HG03354 (cell line): ENCODE data around the gene CD8B.
"Not testable (repeated sequence)": the region's sequence is repeated elsewhere in the genome, so short reads cannot be mapped to it uniquely, and the experiment has no call there.

Experiments
- ATAC-seq: cut with Tn5 transposase; IDR thresholded peaks from one replicate; pipeline ENCODE4 v1.9.1; 2021; ENCODE audit warnings: mild to moderate bottlenecking; ENCODE audit not compliant: unreplicated experiment, poor library complexity, severe bottlenecking

CD8B gene

DNA sequence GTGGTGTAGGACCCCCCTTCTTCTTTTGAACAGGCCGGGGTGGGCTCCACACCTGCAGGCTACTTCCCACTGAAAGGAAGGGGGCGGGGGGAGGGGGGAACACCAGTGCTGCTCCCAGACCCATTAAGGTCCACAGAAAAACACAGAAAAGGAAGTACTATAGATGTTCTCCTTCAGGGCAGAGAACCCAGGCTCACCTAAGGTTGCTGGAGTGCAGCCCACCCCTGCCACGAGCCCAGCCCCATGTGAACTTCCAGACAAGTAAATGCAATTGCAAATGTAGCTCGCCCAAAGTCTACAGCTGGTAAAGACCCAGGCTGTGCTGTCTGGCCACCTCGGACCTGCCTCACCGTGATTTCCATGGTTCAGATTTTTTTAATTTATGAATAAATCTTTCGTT is 24.0 kb downstream of the CD8B start:
- not testable (repeated sequence) for ATAC-seq

DNA sequence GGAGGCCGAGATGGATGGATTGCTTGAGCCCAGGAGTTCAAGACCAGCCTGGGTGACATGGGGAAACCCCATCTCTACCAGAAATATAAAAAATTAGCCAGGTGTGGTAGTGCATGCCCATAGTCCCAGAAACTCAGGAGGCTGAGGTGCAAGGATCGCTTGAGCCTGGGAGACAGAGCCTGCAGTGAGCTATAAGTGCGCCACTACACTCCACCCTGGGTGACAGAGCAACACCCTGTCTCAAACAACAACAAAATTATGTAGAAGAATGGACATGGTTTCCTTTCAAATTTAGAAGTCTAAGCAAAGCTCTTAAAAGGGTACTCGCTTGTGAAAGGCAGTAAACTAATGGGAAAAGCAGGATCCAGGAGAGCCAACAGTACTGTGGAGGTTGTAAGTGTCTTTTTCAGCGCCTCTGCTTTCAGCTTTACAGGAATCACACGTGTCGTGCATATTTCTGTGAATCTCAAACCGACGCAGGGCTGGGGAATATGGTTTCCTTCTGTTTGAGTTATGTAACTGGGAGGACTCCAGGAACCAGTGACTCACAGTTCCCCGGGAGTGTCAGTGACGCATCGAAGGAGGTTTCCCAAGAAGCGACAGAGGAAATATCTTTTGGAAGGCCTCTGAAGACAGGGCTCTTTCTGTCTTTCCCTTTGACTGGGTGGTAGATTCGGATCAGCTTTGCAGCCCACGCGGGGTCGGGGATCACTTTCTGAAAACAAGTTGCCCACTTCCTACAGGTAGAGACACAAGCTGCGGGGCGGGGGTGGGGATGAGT is 24.6 kb downstream of the CD8B start:
- ATAC-seq = not testable (repeated sequence)

DNA sequence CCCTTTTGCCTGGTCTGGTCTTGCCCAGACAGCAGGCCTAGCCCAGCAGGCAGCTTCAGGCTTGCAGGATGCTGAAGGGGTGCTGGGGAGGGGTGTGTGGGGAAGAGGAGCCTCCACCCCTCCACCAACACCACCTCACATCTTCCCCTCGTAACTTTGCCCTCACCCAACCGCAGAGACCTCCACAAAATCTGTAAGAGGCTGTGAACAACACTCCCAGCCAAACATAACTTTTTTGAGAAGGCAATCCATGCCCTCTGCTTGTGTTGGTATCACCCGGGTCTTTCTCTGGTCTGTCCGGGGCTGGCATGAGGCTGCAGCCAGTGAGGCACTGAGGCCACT is 26.2 kb downstream of the CD8B start:
- ATAC-seq = not testable (repeated sequence)

DNA sequence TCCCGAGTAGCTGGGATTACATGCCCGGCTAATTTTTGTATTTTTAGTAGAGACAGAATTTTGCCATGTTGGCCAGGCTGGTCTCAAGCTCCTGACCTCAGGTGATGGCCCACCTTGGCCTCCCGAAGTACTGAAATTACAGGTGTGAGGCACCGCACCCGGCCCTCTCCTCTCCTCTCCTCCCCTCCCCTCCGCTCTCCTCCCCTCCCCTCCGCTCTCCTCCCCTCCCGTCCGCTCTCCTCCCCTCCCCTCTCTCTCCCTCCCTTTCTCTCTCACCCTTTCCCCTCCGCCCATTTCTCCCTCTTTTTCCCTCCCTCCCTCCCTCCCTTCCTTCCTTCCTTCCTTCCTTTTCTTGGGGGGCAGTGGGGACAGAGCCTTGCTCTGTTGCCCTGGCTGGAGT is 28.4 kb downstream of the CD8B start:
- ATAC-seq = no peak

DNA sequence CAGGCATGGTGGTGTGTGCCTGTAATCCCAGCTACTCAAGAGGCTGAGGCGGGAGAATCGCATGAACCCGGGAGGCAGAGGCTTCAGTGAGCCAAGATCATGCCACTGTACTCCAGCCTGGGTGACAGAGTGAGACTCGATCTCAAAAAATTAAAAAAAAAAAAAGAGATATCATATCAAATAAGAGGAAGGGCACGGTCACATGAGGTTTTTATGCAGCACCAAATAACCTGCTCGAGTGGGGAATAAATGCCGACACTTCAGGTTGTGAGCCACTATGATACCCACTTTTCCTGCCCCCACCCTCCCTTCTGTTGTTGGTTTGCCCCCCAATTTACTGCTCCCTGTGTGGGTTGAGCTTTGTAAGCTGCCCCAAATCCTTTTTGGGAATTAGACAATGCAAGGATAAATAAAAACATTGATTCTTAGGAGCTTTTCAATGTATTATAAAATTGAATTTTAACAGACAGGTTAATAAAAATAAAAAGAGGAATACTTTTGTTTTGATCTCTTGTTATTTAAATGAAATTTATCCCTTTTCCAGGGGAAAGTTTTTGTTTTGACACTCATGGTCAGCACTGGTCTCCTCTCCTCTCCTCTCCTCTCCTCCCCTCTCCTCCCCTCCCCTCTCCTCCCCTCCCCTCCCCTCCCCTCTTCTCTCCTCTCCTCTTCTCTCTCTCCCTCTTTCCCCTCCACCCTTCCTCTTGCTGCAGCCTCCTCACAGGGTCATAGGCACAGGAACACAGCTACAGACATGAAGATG is 29.2 kb downstream of the CD8B start:
- no peak for ATAC-seq

DNA sequence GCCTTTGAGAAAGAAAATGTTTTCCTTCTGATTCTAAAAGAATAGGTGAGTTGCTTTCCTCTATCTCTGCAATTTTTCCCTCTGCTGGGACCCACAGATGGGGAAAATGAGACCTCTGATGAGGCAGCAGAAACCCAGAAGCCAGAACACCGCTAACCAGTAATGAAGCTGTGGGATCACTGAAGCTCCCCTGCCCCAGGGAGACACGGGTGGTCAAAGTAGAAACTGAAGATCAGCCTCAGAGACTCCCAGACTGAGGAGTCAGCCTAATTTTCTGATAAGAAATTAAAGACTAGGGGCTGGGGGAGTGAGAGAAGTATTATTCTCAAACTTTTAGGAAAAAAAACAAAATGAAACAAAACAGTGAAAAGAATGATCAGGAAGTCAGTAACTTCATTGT is 30.1 kb downstream of the CD8B start:
- ATAC-seq = no peak

DNA sequence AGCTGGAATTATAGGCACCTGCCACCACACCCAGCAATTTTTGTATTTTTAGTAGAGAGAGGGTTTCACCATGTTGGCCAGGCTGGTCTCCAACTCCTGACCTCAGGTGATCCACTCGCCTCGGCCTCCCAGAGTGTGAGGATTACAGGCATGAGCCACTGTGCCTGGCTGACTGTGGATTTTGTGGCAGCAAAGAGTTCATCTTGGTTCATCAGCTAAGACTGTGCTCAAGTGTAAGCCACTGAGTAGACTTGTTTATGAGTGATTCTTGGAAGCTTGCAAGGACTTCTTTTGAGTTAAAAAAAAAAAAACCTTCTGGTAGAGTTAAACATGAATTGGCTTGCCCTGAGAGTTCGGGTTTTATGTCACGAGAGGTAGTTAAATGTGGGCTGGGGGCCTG is 34.7 kb downstream of the CD8B start:
- ATAC-seq = no peak

DNA sequence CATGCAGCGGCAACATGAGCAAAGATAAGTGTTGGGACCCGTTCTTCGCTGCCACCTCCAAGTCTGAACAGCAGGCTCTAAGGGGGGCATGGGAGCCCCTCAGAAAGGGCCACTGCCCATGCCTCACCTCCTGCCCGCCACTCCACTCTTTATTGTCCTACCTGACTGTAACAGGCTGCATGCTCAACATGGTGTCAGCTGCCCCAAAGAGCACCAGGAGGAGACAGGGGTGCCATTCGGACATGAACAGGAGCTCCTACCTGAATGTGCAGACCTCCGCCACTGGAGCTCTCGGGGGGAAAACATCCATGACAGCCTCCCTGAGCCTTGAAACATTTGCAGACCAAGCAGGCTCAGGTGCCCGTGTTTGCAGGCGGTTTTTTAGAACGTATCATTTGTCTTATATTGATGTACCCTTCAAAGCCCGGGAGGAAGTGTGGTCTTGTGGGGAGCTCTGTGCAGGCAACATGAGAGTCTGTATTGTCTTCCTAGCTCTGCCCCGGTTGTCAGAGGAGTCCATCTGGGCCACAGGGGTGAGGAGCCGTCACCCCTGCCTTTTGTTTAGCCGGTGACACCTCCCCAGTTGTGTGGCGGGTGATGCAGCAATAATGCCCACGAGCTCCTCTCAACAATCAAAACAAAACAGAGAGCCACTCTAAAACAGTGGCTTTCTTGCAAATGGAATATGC is 35.8 kb downstream of the CD8B start:
- no peak for ATAC-seq

DNA sequence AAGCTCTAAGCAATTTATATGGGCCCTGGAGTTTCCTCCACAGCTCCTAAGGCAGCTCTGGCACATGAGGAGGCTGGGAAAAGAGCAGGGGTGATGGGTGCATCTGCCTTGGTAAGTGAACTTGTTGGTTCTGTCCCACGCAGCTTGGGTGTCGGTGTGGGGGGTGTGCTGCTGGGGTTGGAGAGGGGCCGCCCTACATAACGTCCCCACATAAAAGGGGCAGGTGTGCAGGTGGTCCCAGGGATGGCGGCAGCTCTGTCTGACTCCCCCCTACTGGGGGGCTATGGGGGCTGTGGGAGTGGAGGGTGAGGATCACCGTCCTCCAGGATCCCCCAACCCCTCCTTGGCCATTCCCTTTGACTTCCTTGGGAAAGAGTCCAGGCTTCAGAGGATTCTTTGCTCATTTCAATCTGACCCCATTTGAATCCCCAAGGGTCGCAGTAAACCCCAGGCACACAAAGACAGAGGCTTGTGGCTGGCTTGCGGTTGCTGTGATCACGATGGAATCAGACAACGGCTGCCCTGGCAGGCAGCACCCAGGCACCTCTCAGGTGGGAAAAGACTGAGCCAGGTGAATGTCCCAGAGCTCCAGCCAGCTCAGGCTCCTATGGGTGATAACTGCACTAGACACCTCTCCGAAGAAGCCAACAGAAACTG is 36.5 kb downstream of the CD8B start:
- ATAC-seq = no peak

DNA sequence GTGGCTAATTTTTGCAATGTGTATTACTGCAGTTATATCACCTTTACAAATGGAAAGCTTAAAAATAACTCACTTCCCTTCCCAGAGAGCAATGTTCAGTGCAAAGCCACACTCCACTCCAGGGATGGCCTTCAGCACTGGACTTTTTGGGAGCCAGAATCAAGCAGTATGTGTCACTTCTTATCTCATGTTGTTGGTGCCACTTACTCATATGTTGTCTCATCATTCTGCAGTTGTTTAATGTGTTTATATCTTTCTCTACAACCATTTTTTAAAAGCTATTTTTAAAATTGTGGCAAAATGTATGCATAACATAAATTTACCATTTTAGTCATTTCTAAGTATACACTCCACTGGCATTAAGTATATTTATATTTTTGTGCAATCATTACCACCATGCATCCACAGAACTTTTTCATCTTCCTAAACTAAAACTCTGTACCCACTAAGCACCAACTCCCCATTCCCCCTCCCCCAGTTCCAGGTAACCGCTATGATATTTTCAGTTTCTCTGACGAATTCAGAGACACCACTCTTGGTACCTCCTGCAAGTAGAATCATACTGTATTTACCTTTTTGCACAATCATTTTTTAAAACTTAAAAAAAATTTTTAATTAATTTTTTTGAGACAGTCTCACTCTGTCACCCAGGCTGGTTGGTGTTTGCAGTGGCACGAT is 38.9 kb downstream of the CD8B start:
- ATAC-seq = no peak

DNA sequence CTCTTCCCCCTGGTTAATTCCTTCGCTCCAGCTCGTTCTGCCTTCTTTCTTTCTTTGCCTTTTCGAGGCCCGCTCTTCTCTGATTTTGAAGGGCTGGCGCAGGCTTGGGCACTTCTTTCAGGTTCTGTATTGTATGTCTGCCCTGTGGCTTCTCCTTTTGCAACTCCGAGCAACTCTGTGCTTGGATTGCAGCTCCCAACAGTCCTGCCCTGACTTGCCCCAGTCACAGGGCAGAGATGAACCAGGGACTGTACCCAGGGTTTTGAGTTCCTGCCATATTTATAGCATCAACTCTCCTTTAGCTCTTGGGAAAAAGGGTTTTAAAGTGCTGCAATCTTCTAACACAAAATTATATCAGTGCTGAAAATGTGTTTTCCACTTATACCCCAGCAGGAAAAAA is 39.8 kb downstream of the CD8B start:
- no peak for ATAC-seq

DNA sequence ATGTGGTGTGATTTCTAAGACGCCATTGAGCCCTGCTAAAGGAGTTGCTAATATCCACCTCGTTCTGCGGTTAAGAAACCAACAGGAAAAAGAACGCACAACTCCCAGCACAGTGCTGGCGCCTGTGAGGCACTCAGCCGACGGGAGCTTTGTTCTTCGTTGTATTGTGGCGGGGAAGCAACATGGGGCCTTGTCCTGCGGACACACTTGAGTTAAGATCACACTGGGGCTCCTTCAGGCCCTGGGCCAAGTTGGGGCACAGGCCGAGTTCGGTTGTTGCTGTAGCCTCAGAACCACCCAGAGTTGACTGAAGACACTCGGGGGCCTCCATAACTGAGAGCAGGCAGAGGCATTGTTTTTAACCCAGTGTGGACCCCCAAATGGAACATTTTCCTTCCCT is 40.4 kb downstream of the CD8B start:
- ATAC-seq = no peak

DNA sequence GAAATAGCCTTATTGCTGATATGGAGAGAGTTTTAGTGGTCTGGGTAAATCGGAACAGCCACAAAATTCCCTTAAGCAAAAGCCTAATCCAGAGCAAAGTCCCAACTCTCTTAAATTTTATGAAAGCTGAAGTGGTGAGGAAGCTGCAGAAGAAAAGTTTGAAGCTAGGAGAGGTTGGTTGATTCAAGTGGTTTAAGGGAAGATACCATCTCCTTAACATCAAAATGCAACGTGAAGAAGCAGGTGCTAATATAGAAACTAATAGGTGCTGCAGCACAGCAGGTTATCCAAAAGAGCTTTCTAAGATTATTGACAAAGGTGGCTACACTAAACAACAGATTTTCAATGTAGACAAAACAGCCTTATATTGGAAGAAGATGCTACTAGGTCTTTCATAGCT is 42.7 kb downstream of the CD8B start:
- ATAC-seq = no peak

DNA sequence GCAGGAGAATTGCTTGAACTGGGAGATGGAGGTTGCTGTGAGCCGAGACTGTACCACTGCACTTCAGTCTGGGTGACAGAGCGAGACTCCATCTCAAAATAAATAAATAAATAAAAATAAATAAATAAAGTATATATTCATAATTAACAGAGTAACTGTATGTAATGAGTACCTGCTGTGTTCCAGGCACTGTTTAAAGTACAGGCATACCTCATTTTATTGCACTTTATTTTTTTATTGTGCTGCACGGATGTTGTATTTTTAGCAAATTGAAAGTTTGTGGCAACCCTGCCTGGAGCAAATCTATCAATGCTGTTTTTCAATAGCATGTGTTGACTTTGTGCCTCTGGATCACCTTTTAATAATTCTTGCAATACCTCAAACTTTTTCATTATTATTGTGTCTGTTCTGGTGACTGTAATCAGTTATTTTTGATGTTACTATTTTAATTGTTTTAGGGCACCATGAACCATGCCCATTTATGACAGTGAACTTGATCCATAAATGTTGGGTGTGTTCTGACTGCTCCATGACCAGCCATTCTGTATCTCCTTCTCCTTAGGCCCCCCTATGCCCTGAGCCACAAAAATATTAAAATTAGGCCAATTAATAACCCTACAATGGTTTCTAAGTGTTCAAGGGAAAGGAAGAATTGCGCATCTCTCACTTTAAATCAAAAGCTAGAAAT is 43.4 kb downstream of the CD8B start:
- no peak for ATAC-seq

DNA sequence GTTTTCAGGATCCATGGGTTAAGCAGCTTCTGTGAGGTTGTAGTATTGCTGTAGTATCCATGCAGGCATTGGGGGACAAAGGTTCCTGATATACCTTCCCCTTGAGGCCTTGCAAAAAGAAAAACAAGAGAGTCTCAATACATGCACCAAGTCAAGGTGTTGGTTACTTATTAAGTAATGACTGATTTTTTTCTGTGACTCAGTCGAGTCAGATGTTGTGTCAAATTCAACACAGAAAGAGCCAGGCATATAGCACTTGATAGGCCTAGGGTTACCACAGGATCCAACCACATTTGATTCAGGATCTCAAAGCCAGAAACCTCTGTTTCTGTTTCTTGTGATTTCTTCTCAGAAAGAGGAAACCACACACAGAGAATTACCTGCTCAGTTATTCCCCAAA is 46.1 kb downstream of the CD8B start:
- no peak for ATAC-seq

DNA sequence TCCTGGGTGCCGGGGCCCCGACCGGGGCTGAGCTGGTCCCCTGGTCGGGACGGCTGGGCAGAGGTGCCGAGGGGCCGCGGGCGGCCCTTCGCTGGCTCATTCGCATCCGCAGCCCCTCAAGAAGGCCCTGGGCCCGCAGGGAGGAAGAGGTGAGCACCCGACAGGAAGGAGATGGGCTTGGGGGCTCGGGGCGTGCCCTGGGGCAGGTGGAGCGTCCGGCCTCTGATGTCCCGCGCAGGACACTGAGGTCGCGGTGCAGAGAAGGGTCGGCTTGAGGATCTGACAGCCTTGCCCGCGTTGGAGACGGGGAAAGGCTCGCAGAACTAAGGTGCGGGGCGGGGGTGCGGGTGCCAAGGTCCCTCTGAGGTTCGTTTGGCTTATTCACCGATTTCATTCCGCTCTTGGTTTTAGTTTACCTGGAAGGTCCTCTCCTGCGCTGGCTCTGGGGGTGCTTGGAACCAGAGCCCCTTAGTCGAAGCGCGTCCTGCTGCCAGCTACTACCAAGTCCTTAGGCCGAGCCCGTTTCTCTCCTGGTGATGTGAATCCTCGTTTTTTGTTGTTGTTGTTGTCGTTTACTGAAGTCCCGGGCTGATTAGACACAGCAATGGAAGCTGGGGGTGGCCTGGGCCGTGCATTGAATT is 52.1 kb downstream of the CD8B start:
- ATAC-seq = no peak

DNA sequence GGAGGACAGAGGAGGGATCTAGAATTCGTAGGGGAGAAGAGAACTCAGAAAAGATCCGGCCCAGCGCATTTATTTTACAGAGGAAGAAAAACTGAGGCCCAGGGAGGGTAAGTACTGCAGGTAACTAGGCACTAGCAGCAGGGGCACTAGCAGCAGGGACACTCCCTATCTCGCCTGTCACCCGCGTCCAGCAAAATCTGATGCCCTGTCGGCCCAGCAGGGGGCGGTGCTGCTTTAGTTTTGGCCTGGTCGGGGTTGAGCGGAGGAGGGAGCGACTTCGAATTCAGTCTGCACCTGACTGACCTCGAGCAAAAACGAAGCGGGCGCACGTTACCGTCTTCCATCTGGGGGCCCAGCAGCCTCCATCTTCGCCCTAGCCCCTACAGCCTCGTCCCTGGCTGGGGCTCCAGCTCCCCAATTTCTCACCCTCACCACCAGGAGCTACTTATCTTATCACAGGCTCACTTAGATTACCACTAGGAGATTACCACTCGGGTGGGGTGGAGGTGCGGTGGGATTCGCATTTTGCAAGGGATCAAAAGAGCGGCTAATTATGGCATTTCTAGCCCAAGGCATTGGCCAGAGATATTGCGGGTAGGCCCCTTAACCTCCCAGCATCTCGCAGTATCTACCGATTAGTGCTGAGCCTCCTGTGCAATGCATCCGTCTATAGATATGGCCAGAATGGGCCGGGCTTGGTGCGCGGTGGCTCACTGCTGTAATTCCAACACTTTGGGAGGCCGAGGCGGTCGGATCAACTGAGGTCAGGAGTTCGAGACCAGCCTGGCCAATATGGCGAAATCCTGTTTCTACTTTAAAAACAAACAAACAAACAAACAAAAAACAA is 53.1 kb downstream of the CD8B start:
- ATAC-seq = peak; percentile 97
